Stimulated activated CD8-positive, alpha-beta memory T cell treated with anti-CD3 and anti-CD28 coated beads, Interleukin-15, amount 100 ng/mL, for 4 hours (primary cell): ENCODE measurements around the gene MYO5C.

Source experiments
- DNase-seq, 2 donors: peaks; one replicate each; pipeline ENCODE4 v3.0.0-alpha.2; 2020; ENCODE audit warnings: low read depth in 2 of 2

Gene MYO5C

GRCh38 chr15:52278636-52279367 is 16.8 kb downstream of the MYO5C start:
- no peak for DNase-seq

DNA sequence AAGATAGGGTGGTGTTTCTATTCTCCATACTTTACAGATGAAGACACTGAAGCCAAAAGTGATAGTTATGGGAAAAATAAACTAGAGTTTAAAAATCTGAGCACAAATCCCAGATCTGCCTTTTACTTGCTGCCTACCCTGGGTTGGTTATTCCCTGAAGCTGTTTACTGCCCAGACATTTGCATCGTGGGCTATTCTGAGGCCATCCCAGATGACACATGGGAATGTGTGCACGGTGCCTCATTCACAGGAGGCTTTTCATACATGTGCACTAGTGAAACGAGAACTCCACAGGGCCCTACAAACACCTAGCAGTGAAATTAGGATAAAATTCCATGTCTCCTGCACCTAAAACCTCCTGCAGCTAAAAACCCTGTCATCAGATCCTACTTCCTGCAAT is 17.5 kb downstream of the MYO5C start:
- DNase-seq = no peak

- no peak for DNase-seq
These were observed 18.0 kb downstream of the MYO5C start for GRCh38 chr15:52277575-52277974.

DNA sequence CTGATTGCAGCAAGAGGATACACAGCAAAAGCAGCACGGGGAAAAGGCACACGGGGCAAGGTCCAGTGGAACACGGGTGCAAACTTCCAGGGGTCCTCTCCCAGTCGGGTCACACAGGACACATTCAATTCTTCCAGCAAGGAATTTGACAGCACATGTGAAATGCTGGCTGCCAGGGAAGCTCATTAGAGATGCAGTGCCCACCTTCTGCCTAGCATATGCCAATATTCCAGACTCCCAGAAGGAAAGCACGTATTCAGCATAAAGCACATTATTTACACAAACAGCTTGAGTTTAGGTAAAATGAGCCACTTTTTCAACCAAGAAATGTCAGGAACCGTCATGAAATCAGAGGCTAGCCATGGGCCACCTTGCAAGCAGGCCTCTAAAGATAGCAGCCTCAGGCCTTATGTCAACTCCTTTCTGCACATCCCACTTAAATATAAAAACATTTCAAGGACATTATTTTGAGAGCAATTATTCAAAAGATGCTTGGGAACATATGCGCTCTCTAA is 19.3 kb downstream of the MYO5C start:
- DNase-seq = no peak

- DNase-seq = no peak
These were observed 31.9 kb downstream of the MYO5C start for GRCh38 chr15:52263563-52264282.

DNA sequence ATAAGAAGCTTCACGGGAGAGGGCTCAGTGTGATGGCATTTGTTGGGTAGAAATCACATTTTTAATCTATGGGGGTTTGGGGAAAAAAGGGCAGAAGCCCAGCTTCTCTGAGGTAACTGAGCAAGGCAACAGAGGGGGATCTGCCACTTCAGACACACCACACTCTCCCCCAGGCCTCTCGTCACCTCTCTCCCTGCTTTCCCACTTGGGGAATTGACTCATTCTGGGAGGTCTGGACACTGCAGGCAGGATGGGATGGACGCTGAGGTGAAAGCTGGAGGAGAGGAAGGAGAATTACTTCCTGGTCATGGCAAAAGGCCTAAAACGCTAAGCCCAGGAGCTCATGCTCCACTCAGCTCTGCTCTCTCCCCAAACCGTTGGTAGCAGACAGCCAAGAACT is 33.2 kb downstream of the MYO5C start:
- DNase-seq = no peak

DNA sequence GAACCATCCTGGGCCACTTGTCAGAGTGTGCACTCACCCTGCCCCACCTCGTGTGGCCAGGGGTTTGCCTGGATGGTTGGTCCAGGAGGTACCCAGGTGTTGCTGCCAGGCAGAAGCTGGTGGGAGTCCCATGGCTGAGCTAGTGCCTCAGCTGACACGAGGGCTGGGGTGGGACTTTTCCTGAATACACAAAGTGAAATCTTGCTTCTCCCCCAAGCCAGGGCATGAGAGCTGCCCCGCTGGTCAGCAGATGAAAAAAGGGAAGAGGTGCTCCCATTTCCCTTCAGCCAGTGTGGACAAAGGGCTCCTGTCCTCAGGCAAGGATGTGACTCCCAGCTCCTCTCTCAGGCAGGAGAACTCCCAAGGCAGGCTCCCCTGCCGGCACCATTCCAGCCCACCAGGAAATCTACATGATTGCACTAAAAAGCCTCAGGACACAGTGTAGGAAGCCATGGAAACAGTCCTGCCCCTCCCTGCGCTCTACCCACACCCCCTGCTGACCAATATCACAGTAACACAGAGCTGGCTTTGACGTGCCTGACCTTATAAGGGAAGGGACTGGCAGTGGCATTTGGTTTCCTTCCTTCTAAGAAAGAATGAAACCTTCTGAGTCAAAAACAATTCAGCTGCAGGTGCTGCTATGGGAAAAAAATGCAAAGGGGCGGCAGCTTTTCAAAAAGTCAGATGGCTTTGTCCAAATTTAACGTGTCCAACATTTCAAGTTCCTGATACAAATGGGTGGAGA is 33.9 kb downstream of the MYO5C start:
- DNase-seq = peak in 1 of 2 donors; percentile 10

DNA sequence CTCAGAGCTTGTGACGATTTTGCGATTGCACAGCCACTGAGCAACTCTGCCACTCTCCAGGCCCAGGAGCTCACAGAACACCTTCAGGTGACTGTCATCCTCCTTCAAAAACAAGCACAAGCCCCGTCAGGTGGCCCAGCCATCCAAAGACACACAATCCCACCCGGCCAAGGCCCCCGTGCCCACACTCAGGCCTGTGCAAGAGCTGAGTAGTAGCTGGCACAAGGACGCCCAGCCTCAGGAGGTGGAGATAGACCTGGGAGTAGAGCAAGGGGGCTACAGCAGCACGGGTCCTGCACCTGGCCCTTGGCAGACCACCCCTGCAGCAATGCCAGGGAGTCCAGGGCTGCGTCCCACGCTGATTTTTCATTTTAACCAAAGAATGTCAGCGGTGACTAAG is 34.6 kb downstream of the MYO5C start:
- DNase-seq = no peak

DNA sequence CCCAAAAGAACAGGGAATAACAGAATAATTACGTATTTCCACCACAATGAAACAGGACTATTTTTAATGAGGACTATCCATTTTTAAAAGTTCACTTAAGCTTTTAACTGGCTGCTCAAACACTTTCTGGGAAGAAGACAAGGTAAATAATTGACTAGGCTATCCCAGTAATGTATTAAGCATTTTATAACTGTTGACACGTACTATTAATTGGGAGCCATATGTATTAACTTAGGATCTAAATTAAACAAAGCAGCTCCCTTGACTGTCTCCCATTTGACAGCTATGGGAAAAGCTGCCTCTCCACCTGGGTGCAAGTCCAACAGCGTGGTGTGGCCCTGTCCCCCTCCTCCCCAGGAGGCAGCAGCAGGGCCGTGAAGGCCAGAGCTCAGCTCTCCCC is 36.1 kb downstream of the MYO5C start:
- DNase-seq = no peak

DNA sequence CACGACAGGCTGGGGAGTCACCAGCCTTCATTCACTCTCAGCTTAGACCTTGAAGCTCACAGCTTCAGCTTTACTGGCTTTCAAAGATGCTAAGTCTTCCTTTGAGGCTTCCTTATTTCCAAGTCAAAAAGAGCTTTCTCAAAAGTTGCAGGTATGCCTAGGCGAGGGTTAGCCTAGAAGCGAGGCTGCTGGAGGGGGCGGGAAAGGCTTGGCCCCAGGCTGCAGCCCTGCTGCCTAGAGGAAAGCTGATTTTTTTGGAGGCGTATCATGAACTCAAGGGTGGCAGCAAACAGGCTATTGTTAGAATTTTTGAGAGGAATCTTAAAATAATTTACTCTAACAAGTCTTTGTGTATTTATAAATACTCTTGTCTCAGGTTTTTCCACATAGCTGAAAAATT is 37.1 kb downstream of the MYO5C start:
- no peak for DNase-seq

GRCh38 chr15:52257734-52258062 is 37.9 kb downstream of the MYO5C start:
- DNase-seq = no peak

DNA sequence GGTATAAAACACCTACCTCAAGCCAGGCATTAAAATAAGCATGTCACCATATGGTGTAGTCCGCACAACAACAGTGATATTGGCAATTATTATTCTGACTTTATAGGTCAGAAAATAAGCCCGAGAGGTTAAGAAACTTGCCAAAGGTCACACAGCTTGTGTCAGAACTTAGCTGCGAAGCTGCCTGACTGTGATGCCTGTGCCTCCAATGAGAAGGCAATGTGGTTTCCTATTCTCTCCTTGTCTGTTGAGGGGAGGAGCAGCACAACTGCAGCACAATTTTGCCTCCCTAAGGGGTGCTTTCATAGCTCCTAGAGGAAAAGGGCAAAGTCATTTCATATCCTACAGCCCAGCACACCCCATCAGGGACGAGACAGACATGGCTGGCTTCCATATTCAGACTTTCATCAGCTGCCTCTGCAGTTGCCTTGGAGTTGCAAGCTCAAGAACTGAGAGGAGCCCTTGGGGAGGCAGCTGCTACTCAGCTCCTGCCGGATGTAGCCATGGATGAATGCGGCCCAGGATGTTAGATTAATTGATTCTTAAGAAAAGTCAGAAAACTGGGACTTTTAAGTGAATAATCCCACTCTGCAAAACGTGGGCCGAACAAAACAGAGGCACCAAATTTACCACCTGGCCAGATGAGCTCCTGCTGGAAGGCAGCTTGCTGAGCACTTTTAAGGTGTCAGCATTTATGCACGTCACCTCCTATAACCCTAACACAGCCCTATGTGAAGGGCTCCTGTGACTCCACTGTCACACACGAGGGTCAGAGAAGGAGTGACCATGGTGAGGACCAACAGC is 38.5 kb downstream of the MYO5C start:
- no peak for DNase-seq

GRCh38 chr15:52256366-52256765 is 39.2 kb downstream of the MYO5C start:
- peak; percentile 29 to 46 for DNase-seq

DNA sequence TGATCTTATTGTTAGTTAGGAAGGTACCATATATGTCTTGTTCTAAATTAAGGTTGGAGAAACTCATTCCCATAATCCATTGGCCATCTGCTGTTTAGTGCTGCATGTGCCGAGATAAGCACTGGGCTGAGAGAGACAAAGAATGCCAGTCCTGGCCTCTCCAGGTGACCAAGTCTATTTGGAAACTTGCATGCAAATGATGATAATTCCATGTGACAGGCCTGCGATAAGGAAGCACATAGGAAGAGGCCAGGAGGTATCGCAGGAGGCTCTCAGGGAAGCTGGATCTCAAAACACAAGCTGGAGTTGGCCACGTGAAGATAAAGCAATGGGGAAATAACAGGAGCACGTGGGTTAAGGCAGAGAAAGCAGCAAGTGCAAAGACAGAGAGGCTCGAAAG is 39.7 kb downstream of the MYO5C start:
- no peak for DNase-seq

GRCh38 chr15:52255008-52255407 is 40.6 kb downstream of the MYO5C start:
- no peak for DNase-seq

DNA sequence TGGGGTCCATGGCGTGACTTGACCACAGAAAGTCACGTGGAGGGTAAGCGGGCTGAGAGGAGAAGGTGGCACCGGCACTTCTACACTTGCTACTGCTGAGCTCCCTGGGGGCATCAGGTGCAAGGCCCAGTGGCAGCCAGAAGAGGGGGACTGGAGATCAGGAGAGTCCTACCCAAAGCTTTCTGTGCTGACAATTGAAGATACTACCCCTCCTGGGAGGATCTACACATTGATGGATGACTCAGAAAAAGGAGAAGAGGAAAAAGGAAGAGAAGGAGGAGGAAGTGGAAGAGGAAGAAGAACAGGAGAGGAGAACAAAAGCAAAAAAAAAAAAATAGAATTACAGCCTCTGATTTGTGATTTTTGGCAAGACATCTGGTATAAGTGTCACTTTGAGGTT is 41.2 kb downstream of the MYO5C start:
- no peak for DNase-seq

DNA sequence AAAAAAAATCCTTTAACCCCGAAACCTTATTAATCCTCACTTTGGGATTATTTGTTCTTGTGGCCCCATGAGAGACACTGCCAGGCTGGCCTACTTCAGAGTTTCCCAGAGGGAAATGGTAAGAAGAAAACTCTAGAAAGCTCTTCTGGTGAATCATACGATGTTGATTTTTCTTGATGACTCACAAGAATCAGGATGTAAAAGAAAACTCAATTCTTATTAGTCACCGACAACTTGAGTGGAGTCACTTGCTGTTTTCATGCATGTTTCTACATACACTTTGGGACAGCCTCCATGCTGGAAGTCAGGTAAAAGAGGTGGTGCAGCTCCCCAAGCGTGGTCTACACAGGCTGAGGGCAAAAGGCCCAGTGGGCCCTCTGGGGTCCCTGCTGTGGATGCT is 42.8 kb downstream of the MYO5C start:
- no peak for DNase-seq

- DNase-seq = no peak
These were observed 44.3 kb downstream of the MYO5C start for GRCh38 chr15:52251144-52251860.

DNA sequence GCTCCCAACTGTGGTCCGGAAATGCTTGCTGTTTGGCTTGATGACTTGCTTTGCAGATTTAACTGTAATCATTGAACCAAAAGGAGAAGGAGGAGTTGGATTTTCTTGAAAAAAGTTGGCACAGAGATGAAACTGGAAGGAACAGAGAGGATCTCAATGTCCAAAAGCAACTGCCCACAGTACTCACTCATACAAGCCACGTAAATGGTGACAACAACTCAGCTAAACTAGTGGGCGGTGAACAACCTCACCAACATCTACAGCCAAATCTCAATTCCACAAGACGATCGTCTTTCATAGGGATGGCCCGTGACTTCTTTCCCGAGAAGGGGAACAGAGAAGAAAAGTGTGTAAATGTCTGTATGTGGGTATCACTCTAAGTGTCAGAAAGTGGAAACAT is 48.1 kb downstream of the MYO5C start:
- DNase-seq = no peak

DNA sequence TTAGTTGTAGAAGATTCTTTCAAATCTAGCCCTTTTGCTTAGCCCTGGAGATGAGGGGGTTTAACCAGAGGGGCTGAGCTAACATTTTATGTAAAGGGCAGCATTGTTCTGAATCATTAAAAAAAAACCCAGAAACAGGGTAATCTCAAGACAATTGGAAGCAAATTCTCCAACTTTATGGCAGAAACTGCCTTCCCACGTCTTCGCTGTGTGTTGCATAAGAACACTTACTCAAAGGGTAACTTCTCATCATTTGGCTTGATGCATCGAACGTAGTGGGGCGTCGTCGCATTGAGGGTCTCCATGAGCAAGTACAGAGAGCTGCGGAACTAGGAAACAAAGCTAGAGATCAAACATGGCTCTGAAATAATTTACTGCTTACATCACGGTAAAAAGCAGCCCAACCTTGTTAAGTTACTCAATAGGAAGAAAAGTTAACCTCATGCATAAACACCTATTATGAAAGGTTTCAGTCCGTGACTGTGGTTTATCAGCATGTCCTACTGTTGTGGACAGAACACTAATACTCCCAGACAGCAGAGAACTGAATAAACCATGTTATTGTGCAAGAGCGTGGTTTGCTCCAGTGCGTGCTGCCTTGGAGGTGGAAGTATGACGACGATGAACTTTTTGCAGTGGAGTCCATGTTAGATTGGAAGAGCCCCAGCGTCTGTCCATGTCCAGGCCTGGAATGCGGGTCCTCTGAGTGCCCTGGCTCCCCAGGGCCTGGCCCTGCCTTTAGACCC is 48.7 kb downstream of the MYO5C start:
- no peak for DNase-seq
